NCI-H748 treated with DMSO at 0.1 percent for 48 hours (cell line): ENCODE results near the gene MRPL14.
A peak's percentile ranks its signal among the peaks of the same experiment; 100 is the strongest.
"Not testable (repeated sequence)": the region's sequence is repeated elsewhere in the genome, so short reads cannot be mapped to it uniquely, and the experiment has no call there.

Experiments
- DNase-seq: peaks from one replicate; lab custom pipeline; 2025; lab: John Stamatoyannopoulos, UW

MRPL14 gene

DNA sequence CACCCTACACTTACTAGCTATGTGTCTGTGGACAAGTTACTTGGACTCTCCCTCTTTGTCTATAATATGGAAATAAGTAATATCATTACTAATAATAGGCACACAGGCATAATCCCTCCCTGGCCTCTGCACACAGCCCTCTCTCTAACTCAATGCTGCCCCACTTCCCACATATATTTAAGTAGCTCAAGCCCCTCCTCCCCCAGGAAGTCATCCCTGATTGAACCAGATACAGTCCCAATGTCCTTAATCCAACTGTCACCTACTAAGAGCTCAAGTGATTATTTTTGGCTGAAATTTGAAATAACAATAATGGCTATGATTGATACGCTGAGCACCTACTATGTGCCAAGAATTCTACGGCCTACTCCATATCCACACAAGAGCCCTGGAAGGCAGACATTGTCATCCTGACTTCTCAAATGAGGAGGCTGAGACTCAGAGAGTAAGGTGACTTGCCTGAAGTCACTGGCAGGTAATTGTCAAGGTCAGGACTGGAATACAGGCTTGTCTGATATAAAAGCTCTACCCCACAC is 29.4 kb downstream of the MRPL14 start:
- DNase-seq = no peak

DNA sequence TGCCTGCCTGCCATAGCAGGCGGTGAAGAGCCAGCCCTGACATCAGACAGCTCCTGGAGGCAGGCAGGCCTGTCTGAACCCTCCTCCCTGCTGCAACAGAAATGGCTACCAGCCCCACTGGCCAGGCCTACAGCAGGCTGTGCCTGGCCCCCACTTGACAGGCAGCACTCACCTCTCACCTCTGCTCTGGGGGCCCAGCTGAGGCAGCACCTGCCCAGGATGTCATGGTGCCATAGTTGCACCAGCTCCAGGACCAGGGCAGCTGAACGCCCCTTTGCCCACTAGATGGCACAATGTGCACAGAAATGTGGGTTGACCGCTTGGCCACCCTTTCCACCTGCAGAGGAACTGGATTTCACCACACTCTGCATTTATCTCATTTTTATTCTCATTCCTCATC is 30.6 kb downstream of the MRPL14 start:
- DNase-seq = peak; percentile 43

GRCh38 chr6:44095243-44095623 is 32.0 kb downstream of the MRPL14 start:
- DNase-seq = not testable (repeated sequence)

DNA sequence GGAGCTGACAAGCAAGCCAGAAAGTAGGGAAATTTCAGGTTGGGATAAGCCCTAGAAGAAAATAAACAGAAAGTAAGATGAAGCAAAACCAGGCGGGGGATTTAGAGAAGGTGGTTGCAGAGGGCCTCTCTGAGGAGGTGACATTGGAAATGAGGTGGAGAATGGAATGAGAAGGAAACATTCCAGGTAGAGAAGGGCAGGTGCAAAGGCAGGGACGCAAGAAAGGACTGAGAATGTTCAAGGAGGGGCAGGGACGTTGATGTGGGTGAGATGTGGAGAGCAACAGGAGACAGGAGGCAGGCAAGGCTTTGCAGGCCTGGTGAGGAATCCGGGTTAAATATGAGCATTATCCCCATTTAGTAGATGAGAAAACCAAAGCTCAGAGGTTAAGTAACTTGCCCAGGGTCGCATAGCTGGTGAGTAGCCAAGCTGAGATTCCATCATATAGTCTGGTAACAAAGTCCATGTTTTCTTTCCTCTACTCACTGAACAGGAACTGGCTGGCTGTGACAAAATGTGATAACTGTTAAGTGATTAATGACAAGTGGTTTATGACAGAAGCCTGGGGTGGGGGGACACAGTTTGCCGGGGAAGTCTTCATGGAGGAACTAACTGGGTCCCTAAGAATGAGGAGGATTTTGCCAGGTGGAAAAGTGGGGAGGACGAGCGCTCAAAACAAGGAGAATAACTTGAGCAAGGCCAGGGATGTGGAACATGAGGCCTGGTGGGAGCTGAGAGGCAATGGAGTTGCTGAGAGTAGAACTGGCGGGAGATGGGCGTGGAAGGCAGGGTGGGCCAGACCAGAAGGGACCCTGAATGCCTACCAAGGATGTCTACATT is 32.6 kb downstream of the MRPL14 start:
- DNase-seq = no peak

DNA sequence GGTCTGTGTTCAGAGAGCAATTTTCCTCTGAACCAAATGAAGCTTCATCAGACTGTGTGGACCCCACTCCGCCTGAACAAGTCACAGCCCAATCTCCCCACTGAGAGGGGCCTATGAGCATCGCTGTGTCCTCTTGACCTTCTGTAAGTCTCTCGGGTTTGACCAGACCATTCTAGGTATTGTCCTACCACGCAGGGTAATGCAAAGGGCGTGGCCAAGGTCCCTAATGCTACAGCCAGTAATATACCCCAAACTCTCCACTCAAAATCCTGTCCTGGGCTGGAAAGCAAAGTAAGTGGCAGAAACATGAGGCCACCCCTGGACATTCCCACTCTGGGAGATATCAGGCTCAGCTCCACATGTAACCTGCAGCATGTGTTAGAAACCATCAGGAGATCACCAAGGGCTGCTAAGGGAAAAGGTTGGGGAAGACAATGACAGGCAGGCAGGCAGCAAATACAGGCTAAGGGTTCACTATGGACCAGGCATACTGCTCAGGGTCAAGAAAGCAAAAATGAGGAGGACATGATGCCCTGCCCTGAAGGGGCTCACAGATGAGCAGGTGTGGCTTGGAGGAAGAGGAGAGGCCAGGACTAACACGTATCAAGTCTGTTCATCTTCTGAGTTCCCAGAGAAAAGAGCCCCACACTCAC is 33.4 kb downstream of the MRPL14 start:
- no peak for DNase-seq

DNA sequence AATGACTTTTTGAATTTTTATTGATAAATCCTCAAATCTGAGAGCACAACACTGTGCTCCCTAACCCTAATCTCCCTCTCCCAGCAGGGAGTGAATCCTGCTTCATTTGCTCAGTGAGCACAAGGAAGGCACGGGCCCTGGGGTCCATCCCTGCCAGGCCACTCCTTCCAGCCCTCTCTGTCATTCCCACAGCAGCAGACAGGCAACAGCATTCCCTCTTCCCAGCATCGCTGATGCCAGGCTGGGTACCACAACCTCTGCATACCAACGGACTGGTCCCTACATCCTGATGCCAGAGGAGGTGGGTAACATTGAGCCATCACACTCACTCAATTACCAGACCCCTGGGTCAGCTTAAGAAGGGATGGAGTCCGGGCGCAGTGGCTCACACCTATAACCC is 34.2 kb downstream of the MRPL14 start:
- no peak for DNase-seq

DNA sequence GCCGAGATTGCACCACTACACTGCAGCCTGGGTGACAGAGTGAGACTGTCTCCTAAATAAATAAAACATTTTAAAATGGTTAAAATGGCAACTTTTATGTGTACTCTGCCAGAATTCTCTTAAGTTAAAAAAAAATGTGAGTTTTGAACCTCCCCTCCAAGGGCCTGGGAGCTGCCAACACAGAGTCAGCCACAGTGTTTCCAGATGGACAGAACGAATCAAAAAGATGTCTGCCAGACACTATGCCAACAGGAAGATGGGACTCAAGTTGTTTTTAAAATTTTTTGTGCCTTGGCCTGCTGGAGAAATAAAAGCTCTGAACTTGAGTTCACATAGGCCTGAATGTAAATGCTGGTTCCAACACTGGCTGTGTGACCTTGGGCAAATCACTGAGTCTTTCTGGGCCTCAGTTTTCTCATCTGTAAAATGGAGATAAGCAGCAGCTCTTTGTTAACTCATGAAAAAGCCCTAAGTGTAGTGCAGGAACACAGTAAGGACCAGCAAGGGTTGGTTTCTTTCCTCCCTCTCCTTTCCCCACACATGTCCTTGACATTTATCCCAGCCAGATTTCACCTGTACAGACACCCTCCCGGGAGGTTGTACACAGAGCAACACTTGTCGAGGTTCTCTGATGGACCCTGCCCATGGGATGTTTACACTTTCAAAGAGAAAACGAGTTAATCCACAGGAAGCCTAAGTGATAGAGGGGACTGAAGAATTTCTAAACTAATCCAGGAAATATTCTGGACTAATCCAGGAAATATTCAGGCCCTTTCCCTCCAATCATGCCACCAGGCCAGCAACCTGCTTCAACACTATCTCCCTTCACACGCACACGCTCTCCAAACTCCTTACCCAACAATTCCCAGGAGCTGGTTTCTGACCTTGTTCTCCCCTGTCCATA is 35.0 kb downstream of the MRPL14 start:
- DNase-seq = no peak

DNA sequence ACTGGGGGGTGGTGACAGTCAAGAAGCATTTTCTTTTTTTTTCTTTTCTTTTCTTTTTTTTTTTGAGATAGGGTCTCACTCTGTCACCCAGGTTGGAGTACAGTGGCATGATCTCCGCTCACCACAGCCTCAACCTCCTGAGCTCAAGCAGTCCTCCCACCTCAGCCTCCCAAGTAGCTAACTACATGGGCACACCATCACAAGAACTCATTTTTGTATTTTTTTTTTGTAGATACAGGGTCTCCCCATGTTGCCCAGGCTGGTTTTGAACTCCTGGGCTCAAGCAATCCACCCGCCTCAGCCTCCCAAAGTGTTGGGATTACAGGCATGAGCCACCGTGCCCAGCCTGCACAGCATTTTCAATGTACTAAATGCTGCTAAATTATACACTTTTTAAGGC is 35.9 kb downstream of the MRPL14 start:
- not testable (repeated sequence) for DNase-seq

DNA sequence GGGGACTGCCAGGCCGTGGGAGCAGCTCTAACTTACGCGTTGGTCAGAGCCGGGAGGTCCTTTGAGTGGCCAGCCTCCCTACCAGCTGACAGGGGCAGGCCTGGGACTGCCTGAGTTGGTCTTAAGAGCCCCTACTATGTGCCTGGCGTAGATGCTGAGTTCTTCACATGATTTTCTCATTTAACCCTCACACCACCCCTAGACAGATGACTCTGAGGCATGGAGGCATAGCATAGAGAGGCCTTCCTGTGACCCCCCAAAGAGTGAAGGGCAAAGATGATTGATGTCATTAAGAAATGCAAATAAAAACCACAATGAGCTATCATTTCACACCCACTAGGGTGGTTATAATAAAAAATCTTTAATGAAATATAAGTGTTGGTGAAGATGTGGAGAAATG is 36.8 kb downstream of the MRPL14 start:
- DNase-seq = no peak

- no peak for DNase-seq
Observed at GRCh38 chr6:44088827-44089590, 38.2 kb downstream of the MRPL14 start.

DNA sequence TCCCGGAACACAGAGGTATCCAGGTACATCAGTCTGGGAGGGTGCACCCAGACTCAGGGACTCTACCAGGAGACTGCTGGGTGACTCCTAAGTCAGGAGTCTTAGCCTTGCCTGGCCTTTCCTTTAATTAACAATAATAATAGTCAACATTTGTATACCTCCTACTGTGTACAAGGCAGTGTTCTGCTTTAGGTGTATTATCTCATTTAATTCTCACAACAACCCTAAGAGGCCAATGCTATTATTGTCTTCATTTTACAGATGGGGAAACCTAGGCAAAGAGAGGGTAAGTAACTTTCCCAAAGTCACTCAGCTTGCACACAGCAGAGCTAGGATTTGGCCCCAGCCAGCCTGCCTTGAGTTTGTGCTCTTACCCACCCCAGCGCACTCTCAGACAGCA is 39.6 kb downstream of the MRPL14 start:
- no peak for DNase-seq

- no peak for DNase-seq
Observed at GRCh38 chr6:44086931-44087574, 40.2 kb downstream of the MRPL14 start.

DNA sequence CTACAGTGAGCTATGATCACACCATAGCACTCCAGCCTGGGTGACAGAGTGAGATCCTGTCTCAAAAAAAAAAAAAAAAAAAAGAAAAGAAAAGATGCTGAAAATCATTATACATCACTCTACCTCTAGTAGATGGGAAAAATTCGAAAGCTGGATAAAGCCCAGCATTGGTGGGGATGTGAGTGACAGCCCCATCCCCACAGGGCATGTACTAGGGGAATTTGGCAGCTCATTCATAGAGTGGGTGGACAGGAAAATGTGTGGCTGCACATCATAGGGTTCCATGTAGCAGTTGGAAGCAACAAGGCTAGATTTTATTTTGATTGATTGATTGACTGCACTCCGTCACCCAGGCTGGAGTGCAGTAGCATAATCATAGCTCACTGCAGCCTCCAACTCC is 42.0 kb downstream of the MRPL14 start:
- no peak for DNase-seq

DNA sequence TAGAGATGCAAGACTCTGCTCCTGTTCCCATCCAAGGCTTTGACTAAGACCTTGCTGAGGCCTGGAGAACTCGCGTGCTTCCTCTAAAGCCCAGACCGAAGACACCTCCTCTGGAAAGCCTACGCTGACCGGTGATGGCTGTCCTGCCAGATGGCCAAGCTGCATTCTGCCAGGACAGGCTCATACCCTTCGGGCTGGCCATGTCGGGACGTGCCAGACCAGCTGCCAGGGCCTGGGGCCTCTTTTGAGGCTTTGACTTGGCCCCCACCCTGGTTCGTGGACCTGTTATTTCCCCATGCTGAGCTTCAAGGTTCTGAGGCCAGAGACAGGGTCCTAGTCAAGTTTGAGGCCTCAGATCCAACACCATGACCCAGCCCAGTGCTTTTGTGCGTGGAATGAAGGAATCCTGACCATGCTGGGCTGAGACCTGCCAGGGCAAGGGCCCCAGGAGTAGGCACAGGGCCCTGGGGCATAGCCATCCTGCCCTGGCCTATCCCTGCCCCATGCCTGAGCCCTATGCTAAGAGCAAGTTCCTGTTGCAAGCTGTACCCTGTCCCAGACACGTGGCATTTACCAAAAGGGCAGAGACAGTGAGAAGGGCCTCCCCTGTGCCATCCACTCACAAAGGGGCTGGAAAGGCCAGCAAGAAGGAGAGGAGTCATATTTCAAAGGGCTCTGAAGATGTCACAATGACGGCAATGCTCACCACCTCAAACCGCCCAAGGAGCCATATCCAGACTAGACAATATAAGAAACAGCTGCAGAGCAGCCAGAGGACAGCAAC is 42.8 kb downstream of the MRPL14 start:
- no peak for DNase-seq

DNA sequence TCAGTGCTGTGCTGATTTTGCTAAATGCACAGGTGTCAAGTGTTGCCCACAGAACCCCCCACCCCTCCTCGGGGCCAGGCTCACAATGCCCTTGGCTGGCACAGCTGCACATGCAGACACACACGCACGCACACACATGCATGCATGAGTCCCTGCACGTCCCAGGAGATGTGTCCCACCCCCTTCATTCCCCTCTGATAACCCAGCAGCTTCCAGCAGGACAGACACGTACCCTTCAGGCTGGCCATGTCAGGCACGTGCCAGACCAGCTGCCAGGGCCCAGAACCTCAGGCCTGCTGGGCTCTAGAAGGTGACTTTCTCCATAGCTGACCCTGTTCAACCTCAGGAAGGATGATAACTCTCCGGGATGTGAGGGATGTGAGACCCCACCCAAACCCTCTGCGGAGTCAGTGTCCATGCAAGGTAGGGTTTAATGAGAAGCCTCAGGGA is 44.4 kb downstream of the MRPL14 start:
- DNase-seq = no peak

- DNase-seq = no peak
Observed at GRCh38 chr6:44081753-44082152, 45.5 kb downstream of the MRPL14 start.

DNA sequence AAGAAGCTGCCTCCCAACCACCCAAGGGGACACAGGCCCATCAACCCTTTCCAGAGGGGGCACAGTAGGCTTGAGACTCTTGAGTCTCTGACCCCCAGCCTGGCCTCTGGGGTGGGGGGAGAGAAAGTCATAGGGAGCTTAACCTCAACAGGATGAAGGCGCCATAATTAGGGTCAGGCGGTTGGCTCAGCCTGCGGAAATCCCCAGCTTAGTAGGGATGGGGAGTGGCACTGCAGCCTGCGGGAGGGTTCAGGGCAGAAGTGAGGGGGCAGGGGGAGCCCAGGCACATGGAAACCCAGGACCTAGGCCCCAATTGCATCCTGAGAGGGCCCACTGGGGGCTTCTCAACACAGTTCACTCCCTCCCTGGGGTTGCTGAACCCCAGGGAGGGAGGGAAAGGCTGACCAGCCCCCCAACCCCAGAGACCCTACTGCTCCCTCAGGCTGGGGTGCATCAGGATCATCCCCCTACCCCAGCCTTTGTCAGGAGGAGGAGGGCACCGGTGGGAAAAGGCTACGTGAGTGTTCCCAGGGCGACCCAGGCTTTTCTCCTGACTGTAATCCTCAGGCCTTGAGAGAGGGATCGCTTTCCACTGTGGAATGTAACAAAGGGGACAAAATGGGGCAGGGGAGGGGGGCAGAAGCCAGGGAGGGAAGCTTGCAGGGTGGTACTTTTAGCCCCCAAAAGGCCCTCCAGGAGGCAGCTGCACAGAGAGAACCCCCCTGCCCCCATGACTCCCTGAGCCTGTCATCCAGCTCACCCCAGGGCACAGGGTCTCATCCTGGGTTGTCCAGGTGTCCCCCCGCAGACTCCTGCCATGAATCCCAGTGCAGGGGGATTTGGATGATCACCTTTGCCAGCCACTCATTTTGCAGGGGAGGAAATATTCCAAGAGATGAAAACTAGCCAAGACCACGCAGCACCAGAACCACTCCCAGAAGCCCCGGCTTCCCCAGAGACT is 46.4 kb downstream of the MRPL14 start:
- no peak for DNase-seq

GRCh38 chr6:44079672-44080071 is 47.6 kb downstream of the MRPL14 start:
- no peak for DNase-seq
